ENCODE results near the gene ELMO1. TPM values are rescaled to one million over a fixed set of nuclear protein-coding genes. Genes with fewer than 3 reads are reported as not detected.

Gene ELMO1
- total RNA-seq, 1 experiment from 2014 or later: 1.1 TPM

DNA sequence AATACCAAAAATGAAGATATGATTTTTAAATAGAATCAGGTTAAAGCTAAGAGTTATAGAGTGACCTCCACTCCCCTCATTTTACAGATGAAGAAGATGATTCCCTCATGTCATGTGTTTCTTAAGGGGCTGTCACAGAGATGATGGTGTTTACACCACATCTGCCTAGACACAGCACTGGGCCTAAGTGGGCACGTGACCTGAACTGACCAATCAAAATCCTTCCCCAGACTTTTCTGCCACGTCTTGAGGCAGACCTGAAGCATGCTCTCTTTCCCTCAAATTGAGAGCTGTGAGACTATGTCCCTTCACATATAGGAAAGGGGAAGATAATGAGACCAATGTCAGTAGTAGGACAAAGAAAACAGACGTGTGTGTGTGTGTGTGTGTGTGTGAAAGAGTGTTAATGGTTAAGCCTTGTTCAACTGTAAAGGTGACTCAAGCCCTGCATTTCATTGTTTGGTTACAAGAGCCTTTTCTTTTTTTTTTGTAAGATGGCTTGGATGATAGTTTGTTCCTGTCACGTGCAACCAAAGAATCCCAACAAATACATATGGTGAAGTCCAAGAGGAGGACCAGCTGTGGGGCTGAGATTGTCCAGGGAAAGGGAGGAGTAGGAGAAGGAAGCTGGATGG lies 551.6 kb downstream of the ELMO1 start:
- RAD21 ChIA-PET (ENCODE audit: low non-redundant PET in 1 of 2, low total read pairs in 2 of 2, uncharacterized antibody in 2 of 2, unreplicated experiment in 2 of 2): no interaction called here
- H3K79me2 ChIP-seq (ENCODE audit: insufficient read depth, low read length): no peaks in the 10 kb centered on the region
- ATAC-seq: no peak

More for the DNA sequence above, 551.6 kb downstream of the ELMO1 start:
- Histone ChIP-seq H3K4me2 (ENCODE audit: low read length) (no peak overlapping the region), H3K4me1 (ENCODE audit: control insufficient read depth in 1 of 2, insufficient read depth in 2 of 2, low read length in 2 of 2) (no peaks in the 10 kb centered on the region), H2AFZ (ENCODE audit: low read depth, low read length, poor library complexity, severe bottlenecking) (no peak overlapping the region), H3K9ac (ENCODE audit: low read length) (no peak overlapping the region), H3K9me3 (ENCODE audit: control insufficient read depth in 1 of 2, insufficient read depth in 1 of 2, low read depth in 1 of 2, low read length in 2 of 2) (no peaks in the 10 kb centered on the region), H3K9me2 (ENCODE audit: insufficient read depth) (no peaks in the 10 kb centered on the region), H4K20me1 (ENCODE audit: insufficient read depth) (no peaks in the 10 kb centered on the region), H3K27me3 (ENCODE audit: insufficient read depth, low read length) (no peaks in the 10 kb centered on the region), H3K36me3 (ENCODE audit: control insufficient read depth in 1 of 2, insufficient read depth in 2 of 2, low read length in 2 of 2) (no peaks in the 10 kb centered on the region), H3K4me3 (replicated peaks in 1 of 2; ENCODE audit: low read depth in 1 of 2, low read length in 2 of 2) (no peak overlapping the region), H3K27ac (ENCODE audit: low read depth, low read length) (no peak overlapping the region)
- BruUV-seq (replicated peaks): no TSS peak
- intact Hi-C loops (cut with micrococcal nuclease): no loop called here
- ChIA-PET CTCF (no interaction called here), POLR2A (no interaction called here)
- TF ChIP-seq SIN3A (IDR thresholded peaks at IDR 0.05; ENCODE audit: low read depth) (no peak), EGR1 (IDR thresholded peaks at IDR 0.05; ENCODE audit: low read depth) (no peak), ELF1 (IDR thresholded peaks at IDR 0.05; ENCODE audit: borderline replicate concordance, low read depth) (no peak), SP1 (IDR thresholded peaks at IDR 0.05; ENCODE audit: low read depth) (no peak), SRF (IDR thresholded peaks at IDR 0.05; ENCODE audit: low read depth) (no peak), EZH2 (IDR thresholded peaks at IDR 0.05) (no peak), JUND (IDR thresholded peaks at IDR 0.05) (no peak), TCF7L2 (IDR thresholded peaks at IDR 0.05; ENCODE audit: borderline replicate concordance, extremely low read depth, insufficient read depth, insufficient read length) (no peak), EZH2phosphoT487 (IDR thresholded peaks at IDR 0.05; ENCODE audit: borderline replicate concordance) (no peak)
- TF ChIP-seq, protein P1, sequence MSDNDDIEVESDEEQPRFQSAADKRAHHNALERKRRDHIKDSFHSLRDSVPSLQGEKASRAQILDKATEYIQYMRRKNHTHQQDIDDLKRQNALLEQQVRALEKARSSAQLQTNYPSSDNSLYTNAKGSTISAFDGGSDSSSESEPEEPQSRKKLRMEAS (IDR thresholded peaks at IDR 0.05): no peak
- TF ChIP-seq, protein P2, sequence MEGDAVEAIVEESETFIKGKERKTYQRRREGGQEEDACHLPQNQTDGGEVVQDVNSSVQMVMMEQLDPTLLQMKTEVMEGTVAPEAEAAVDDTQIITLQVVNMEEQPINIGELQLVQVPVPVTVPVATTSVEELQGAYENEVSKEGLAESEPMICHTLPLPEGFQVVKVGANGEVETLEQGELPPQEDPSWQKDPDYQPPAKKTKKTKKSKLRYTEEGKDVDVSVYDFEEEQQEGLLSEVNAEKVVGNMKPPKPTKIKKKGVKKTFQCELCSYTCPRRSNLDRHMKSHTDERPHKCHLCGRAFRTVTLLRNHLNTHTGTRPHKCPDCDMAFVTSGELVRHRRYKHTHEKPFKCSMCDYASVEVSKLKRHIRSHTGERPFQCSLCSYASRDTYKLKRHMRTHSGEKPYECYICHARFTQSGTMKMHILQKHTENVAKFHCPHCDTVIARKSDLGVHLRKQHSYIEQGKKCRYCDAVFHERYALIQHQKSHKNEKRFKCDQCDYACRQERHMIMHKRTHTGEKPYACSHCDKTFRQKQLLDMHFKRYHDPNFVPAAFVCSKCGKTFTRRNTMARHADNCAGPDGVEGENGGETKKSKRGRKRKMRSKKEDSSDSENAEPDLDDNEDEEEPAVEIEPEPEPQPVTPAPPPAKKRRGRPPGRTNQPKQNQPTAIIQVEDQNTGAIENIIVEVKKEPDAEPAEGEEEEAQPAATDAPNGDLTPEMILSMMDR (IDR thresholded peaks at IDR 0.05 in 2 of 3, conservative IDR thresholded peaks at IDR 0.05 in 1 of 3; ENCODE audit: borderline replicate concordance in 1 of 3, insufficient read depth in 1 of 3, low read depth in 2 of 3, low read length in 2 of 3): no peak
- no peak for DNase-seq (ENCODE audit: low read depth, low spot score)
